ENCODE measurements around the gene AGGF1. TPM values are rescaled to one million over a fixed set of nuclear protein-coding genes. Genes with fewer than 3 reads are reported as not detected.

AGGF1 gene
- total and polyA plus RNA-seq, 2 donors from 2014 or later: 10.5 to 23.0 TPM

- no peak for TF ChIP-seq CTCF (IDR thresholded peaks at IDR 0.05; ENCODE audit: borderline replicate concordance, extremely low read depth, insufficient read depth)
- no peak overlapping the region for H3K27ac ChIP-seq (ENCODE audit: low read depth in 2 of 2, low read length in 2 of 2)
- peaks cover 0 to 3% (median 0%) of the 10 kb centered on the region in 3 donors for H3K9me3 ChIP-seq (ENCODE audit: control insufficient read depth in 2 of 3, insufficient read depth in 1 of 3, low read length in 3 of 3)
- H3K4me1 ChIP-seq (ENCODE audit: control insufficient read depth in 2 of 3, insufficient read depth in 2 of 3, low read depth in 1 of 3, low read length in 3 of 3): peaks cover 0 to 12% (median 7%) of the 10 kb centered on the region in 3 donors
- intact Hi-C loops (cut with DNase I): no loop called here
- H3K27me3 ChIP-seq (ENCODE audit: control insufficient read depth, insufficient read depth, low read length): no peaks in the 10 kb centered on the region
- H3K36me3 ChIP-seq (ENCODE audit: control insufficient read depth in 2 of 3, insufficient read depth in 3 of 3, low read length in 3 of 3): no peaks in the 10 kb centered on the region
- peak overlapping the region in 1 of 3 donors; percentile 95 for H3K9ac ChIP-seq (ENCODE audit: low read length in 3 of 3)
- DNase-seq (no peak), FAIRE-seq (no peak)
- peak overlapping the region in 2 of 3 donors; percentile 88 to 92 for H3K4me3 ChIP-seq (ENCODE audit: low read length in 3 of 3)
These were observed 773 bp upstream of the AGGF1 start for GRCh38 chr5:77029376-77029885.

GRCh38 chr5:77031891-77032290 is 1.7 kb downstream of the AGGF1 start:
- Histone ChIP-seq H3K9me3 (ENCODE audit: control insufficient read depth in 2 of 3, insufficient read depth in 1 of 3, low read length in 3 of 3) (peaks cover 0 to 3% (median 0%) of the 10 kb centered on the region in 3 donors), H3K27ac (ENCODE audit: low read depth in 2 of 2, low read length in 2 of 2) (no peak overlapping the region), H3K4me3 (ENCODE audit: low read length in 3 of 3) (peak overlapping the region in 1 of 3 donors; percentile 92), H3K27me3 (ENCODE audit: control insufficient read depth, insufficient read depth, low read length) (no peaks in the 10 kb centered on the region), H3K9ac (ENCODE audit: low read length in 3 of 3) (no peak overlapping the region), H3K4me1 (ENCODE audit: control insufficient read depth in 2 of 3, insufficient read depth in 2 of 3, low read depth in 1 of 3, low read length in 3 of 3) (peaks cover 0 to 12% (median 7%) of the 10 kb centered on the region in 3 donors), H3K36me3 (ENCODE audit: control insufficient read depth in 2 of 3, insufficient read depth in 3 of 3, low read length in 3 of 3) (peaks cover 3% of the 10 kb centered on the region in 3 donors)
- intact Hi-C loops (cut with DNase I): no loop called here
- DNase-seq: no peak
- TF ChIP-seq CTCF (IDR thresholded peaks at IDR 0.05; ENCODE audit: borderline replicate concordance, extremely low read depth, insufficient read depth): no peak
- no peak for FAIRE-seq

- no peak overlapping the region for H3K4me3 ChIP-seq (ENCODE audit: low read length in 3 of 3)
- intact Hi-C loops (cut with DNase I): no loop called here
- H3K27ac ChIP-seq (ENCODE audit: low read depth in 2 of 2, low read length in 2 of 2): no peak overlapping the region
- H3K27me3 ChIP-seq (ENCODE audit: control insufficient read depth, insufficient read depth, low read length): no peaks in the 10 kb centered on the region
- peaks cover 0 to 12% (median 7%) of the 10 kb centered on the region in 3 donors for H3K4me1 ChIP-seq (ENCODE audit: control insufficient read depth in 2 of 3, insufficient read depth in 2 of 3, low read depth in 1 of 3, low read length in 3 of 3)
- peaks cover 0 to 3% (median 0%) of the 10 kb centered on the region in 3 donors for H3K9me3 ChIP-seq (ENCODE audit: control insufficient read depth in 2 of 3, insufficient read depth in 1 of 3, low read length in 3 of 3)
- H3K9ac ChIP-seq (ENCODE audit: low read length in 3 of 3): no peak overlapping the region
- DNase-seq (no peak), FAIRE-seq (no peak)
- TF ChIP-seq CTCF (IDR thresholded peaks at IDR 0.05; ENCODE audit: borderline replicate concordance, extremely low read depth, insufficient read depth): no peak
- peaks cover 3 to 7% (median 3%) of the 10 kb centered on the region in 3 donors for H3K36me3 ChIP-seq (ENCODE audit: control insufficient read depth in 2 of 3, insufficient read depth in 3 of 3, low read length in 3 of 3)
These were observed 2.4 kb downstream of the AGGF1 start for GRCh38 chr5:77032635-77033034.

- DNase-seq (no peak), FAIRE-seq (no peak)
- TF ChIP-seq CTCF (IDR thresholded peaks at IDR 0.05; ENCODE audit: borderline replicate concordance, extremely low read depth, insufficient read depth): no peak
- peaks cover 0 to 12% (median 7%) of the 10 kb centered on the region in 3 donors for H3K4me1 ChIP-seq (ENCODE audit: control insufficient read depth in 2 of 3, insufficient read depth in 2 of 3, low read depth in 1 of 3, low read length in 3 of 3)
- intact Hi-C loops (cut with DNase I): no loop called here
- H3K4me3 ChIP-seq (ENCODE audit: low read length in 3 of 3): no peak overlapping the region
- peaks cover 0 to 3% (median 0%) of the 10 kb centered on the region in 3 donors for H3K9me3 ChIP-seq (ENCODE audit: control insufficient read depth in 2 of 3, insufficient read depth in 1 of 3, low read length in 3 of 3)
- no peak overlapping the region for H3K9ac ChIP-seq (ENCODE audit: low read length in 3 of 3)
- H3K27ac ChIP-seq (ENCODE audit: low read depth in 2 of 2, low read length in 2 of 2): no peak overlapping the region
- H3K36me3 ChIP-seq (ENCODE audit: control insufficient read depth in 2 of 3, insufficient read depth in 3 of 3, low read length in 3 of 3): peaks cover 3 to 10% (median 7%) of the 10 kb centered on the region in 3 donors
- no peaks in the 10 kb centered on the region for H3K27me3 ChIP-seq (ENCODE audit: control insufficient read depth, insufficient read depth, low read length)
These were observed 3.1 kb downstream of the AGGF1 start for GRCh38 chr5:77033338-77033737.

All from kidney (tissue), 14 donors.